HCT116 (cell line): Measurements from ENCODE around the gene GHR.
"Not testable (repeated sequence)": the region's sequence is repeated elsewhere in the genome, so short reads cannot be mapped to it uniquely, and the experiment has no call there.

Source experiments
- EZH2 ChIP-seq: fragments of 200-600 bp; sonication (generic); IDR thresholded peaks from 2 replicates; pipeline ENCODE4 v1.6.1; 2017; ENCODE audit warnings: antibody characterized with exemption, mixed run types
- EZH2phosphoT487 ChIP-seq: fragments of 200-600 bp; IDR thresholded peaks from 2 replicates; pipeline ENCODE4 v1.6.1; 2018; ENCODE audit warnings: antibody characterized with exemption, borderline replicate concordance
- JUND ChIP-seq: IDR thresholded peaks from 2 replicates; pipeline ENCODE4 v1.6.1; 2012
- POLR2A ChIP-seq: IDR thresholded peaks from 2 replicates; pipeline ENCODE4 v1.7.0; 2011; ENCODE audit warnings: borderline replicate concordance; ENCODE audit not compliant: insufficient read depth, insufficient read length; ENCODE audit errors: extremely low read depth
- POLR2AphosphoS5 ChIP-seq: IDR thresholded peaks from 2 replicates; pipeline ENCODE4 v1.6.1; 2011; ENCODE audit warnings: mild to moderate bottlenecking, low read depth, low read length, moderate library complexity
- SP1 ChIP-seq: IDR thresholded peaks from 2 replicates; pipeline ENCODE4 v1.6.1; 2012; ENCODE audit warnings: low read depth
- ZNF274 ChIP-seq: fragments of 200-500 bp; sonication (Bioruptor generic); IDR thresholded peaks from 2 replicates; pipeline ENCODE4 v1.6.1; 2014; ENCODE audit warnings: mild to moderate bottlenecking, low read depth, low read length, inconsistent platforms
- TF ChIP-seq, protein P1 (sequence below), 3 experiments: fragments of 200-600 bp in 1 of 3; sonication (generic) in 1 of 3; IDR thresholded peaks in 2 of 3; conservative IDR thresholded peaks in 1 of 3; 2 replicates each; pipeline ENCODE4 v1.5.1; 2012 to 2017; ENCODE audit warnings: low read depth in 2 of 3, low read length in 2 of 3, antibody characterized with exemption in 1 of 3, borderline replicate concordance in 1 of 3, control low read depth in 1 of 3, mild to moderate bottlenecking in 1 of 3, mixed read lengths in 1 of 3, mixed run types in 1 of 3, moderate library complexity in 1 of 3; ENCODE audit not compliant: insufficient read depth in 1 of 3
- TF ChIP-seq, protein P2 (sequence below): IDR thresholded peaks from 2 replicates; pipeline ENCODE4 v1.6.1; 2011; ENCODE audit warnings: mild to moderate bottlenecking, low read length, moderate library complexity; ENCODE audit not compliant: insufficient replicate concordance; ENCODE audit errors: extremely low read depth

DNA sequence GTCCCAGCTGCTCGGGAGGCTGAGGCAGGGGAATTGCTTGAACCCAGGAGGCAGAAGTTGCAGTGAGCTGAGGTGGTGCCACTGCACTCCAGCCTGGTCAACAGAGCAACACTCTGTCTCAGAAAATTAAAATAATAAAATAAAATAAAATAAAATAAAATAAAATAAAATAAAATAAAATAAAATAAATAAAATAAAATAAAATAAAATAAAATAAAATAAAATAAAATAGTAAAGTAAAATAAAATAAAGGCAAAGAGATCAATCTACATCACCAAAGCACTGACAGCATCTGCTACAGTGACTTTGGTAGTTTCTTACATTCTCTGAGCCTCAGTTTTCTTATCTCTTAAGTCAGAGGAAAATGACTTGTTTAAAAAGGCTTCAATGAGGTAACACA lies 152.7 kb downstream of the GHR start:
- not testable (repeated sequence) for TF ChIP-seq EZH2, EZH2phosphoT487, POLR2AphosphoS5, POLR2A, SP1, ZNF274, JUND
- TF ChIP-seq, protein P1, sequence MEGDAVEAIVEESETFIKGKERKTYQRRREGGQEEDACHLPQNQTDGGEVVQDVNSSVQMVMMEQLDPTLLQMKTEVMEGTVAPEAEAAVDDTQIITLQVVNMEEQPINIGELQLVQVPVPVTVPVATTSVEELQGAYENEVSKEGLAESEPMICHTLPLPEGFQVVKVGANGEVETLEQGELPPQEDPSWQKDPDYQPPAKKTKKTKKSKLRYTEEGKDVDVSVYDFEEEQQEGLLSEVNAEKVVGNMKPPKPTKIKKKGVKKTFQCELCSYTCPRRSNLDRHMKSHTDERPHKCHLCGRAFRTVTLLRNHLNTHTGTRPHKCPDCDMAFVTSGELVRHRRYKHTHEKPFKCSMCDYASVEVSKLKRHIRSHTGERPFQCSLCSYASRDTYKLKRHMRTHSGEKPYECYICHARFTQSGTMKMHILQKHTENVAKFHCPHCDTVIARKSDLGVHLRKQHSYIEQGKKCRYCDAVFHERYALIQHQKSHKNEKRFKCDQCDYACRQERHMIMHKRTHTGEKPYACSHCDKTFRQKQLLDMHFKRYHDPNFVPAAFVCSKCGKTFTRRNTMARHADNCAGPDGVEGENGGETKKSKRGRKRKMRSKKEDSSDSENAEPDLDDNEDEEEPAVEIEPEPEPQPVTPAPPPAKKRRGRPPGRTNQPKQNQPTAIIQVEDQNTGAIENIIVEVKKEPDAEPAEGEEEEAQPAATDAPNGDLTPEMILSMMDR (IDR thresholded peaks at IDR 0.05 in 2 of 3, conservative IDR thresholded peaks at IDR 0.05 in 1 of 3; ENCODE audit: borderline replicate concordance in 1 of 3, insufficient read depth in 1 of 3, low read depth in 2 of 3, low read length in 2 of 3): not testable (repeated sequence)
- TF ChIP-seq, protein P2, sequence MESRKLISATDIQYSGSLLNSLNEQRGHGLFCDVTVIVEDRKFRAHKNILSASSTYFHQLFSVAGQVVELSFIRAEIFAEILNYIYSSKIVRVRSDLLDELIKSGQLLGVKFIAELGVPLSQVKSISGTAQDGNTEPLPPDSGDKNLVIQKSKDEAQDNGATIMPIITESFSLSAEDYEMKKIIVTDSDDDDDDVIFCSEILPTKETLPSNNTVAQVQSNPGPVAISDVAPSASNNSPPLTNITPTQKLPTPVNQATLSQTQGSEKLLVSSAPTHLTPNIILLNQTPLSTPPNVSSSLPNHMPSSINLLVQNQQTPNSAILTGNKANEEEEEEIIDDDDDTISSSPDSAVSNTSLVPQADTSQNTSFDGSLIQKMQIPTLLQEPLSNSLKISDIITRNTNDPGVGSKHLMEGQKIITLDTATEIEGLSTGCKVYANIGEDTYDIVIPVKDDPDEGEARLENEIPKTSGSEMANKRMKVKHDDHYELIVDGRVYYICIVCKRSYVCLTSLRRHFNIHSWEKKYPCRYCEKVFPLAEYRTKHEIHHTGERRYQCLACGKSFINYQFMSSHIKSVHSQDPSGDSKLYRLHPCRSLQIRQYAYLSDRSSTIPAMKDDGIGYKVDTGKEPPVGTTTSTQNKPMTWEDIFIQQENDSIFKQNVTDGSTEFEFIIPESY: not testable (repeated sequence)
